ENCODE data around the gene KCTD2.

DNA sequence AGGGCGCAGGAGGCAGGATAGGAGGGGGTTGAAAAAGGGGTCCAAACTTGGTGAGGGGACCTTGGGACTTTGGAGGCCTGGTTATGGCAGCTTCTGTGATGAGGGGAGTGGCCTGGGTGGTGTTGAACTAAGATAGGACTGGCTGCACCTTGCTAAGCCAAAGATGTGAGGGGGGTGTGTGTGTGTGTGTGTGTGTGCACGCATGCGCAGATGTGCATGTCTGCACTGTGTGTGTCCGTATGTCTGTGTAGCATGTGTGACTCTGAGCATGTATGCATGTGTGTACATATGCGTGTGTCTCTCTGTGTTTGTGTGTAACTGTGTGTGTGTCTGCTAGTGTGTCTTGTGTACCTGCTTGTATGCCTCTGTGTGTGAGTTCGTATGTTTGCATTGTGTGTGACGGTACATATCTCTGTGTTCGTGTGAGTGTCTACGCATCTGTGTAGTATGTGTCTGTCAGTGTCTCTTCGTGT, 44.9 kb downstream of the KCTD2 start:
- TF ChIP-seq, protein P1, sequence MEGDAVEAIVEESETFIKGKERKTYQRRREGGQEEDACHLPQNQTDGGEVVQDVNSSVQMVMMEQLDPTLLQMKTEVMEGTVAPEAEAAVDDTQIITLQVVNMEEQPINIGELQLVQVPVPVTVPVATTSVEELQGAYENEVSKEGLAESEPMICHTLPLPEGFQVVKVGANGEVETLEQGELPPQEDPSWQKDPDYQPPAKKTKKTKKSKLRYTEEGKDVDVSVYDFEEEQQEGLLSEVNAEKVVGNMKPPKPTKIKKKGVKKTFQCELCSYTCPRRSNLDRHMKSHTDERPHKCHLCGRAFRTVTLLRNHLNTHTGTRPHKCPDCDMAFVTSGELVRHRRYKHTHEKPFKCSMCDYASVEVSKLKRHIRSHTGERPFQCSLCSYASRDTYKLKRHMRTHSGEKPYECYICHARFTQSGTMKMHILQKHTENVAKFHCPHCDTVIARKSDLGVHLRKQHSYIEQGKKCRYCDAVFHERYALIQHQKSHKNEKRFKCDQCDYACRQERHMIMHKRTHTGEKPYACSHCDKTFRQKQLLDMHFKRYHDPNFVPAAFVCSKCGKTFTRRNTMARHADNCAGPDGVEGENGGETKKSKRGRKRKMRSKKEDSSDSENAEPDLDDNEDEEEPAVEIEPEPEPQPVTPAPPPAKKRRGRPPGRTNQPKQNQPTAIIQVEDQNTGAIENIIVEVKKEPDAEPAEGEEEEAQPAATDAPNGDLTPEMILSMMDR (IDR thresholded peaks at IDR 0.05), result no peak
- TF ChIP-seq CHD2 (IDR thresholded peaks at IDR 0.05; ENCODE audit: low read length, partially characterized antibody) (no peak), POLR2A (IDR thresholded peaks at IDR 0.05; ENCODE audit: low read length) (no peak), POLR2AphosphoS2 (conservative IDR thresholded peaks at IDR 0.05; ENCODE audit: low read length) (no peak), EP300 (IDR thresholded peaks at IDR 0.05) (no peak), HEYL (CRISPR knock-in tag; IDR thresholded peaks at IDR 0.05) (no peak), MAFK (IDR thresholded peaks at IDR 0.05; ENCODE audit: partially characterized antibody) (no peak), NR3C1 (IDR thresholded peaks at IDR 0.05) (no peak)
- TF ChIP-seq, protein P2, sequence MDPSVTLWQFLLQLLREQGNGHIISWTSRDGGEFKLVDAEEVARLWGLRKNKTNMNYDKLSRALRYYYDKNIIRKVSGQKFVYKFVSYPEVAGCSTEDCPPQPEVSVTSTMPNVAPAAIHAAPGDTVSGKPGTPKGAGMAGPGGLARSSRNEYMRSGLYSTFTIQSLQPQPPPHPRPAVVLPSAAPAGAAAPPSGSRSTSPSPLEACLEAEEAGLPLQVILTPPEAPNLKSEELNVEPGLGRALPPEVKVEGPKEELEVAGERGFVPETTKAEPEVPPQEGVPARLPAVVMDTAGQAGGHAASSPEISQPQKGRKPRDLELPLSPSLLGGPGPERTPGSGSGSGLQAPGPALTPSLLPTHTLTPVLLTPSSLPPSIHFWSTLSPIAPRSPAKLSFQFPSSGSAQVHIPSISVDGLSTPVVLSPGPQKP (IDR thresholded peaks at IDR 0.05; ENCODE audit: low read depth, low read length), result no peak
- TF ChIP-seq, protein P3, sequence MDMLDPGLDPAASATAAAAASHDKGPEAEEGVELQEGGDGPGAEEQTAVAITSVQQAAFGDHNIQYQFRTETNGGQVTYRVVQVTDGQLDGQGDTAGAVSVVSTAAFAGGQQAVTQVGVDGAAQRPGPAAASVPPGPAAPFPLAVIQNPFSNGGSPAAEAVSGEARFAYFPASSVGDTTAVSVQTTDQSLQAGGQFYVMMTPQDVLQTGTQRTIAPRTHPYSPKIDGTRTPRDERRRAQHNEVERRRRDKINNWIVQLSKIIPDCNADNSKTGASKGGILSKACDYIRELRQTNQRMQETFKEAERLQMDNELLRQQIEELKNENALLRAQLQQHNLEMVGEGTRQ (IDR thresholded peaks at IDR 0.05), result no peak
- TF ChIP-seq, protein P4, sequence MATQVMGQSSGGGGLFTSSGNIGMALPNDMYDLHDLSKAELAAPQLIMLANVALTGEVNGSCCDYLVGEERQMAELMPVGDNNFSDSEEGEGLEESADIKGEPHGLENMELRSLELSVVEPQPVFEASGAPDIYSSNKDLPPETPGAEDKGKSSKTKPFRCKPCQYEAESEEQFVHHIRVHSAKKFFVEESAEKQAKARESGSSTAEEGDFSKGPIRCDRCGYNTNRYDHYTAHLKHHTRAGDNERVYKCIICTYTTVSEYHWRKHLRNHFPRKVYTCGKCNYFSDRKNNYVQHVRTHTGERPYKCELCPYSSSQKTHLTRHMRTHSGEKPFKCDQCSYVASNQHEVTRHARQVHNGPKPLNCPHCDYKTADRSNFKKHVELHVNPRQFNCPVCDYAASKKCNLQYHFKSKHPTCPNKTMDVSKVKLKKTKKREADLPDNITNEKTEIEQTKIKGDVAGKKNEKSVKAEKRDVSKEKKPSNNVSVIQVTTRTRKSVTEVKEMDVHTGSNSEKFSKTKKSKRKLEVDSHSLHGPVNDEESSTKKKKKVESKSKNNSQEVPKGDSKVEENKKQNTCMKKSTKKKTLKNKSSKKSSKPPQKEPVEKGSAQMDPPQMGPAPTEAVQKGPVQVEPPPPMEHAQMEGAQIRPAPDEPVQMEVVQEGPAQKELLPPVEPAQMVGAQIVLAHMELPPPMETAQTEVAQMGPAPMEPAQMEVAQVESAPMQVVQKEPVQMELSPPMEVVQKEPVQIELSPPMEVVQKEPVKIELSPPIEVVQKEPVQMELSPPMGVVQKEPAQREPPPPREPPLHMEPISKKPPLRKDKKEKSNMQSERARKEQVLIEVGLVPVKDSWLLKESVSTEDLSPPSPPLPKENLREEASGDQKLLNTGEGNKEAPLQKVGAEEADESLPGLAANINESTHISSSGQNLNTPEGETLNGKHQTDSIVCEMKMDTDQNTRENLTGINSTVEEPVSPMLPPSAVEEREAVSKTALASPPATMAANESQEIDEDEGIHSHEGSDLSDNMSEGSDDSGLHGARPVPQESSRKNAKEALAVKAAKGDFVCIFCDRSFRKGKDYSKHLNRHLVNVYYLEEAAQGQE (IDR thresholded peaks at IDR 0.05), result no peak
- TF ChIP-seq, protein P5, sequence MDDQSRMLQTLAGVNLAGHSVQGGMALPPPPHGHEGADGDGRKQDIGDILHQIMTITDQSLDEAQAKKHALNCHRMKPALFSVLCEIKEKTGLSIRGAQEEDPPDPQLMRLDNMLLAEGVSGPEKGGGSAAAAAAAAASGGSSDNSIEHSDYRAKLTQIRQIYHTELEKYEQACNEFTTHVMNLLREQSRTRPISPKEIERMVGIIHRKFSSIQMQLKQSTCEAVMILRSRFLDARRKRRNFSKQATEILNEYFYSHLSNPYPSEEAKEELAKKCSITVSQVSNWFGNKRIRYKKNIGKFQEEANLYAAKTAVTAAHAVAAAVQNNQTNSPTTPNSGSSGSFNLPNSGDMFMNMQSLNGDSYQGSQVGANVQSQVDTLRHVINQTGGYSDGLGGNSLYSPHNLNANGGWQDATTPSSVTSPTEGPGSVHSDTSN (IDR thresholded peaks at IDR 0.05), result no peak
